Kidney capillary endothelial cell (primary cell): ENCODE results near the gene SHLD2.
"Not testable (repeated sequence)": the region's sequence is repeated elsewhere in the genome, so short reads cannot be mapped to it uniquely, and the experiment has no call there.

Experiments used
- DNase-seq: peaks from one replicate; pipeline ENCODE4 v3.0.0-alpha.2; 2018; ENCODE audit warnings: low spot score

SHLD2 gene

GRCh38 chr10:87085537-87085936, 9.5 kb upstream of the SHLD2 start:
- DNase-seq, result no peak

- DNase-seq, result no peak
Measured at GRCh38 chr10:87089746-87090145, 5.3 kb upstream of the SHLD2 start.

GRCh38 chr10:87090779-87091178, 4.2 kb upstream of the SHLD2 start:
- no peak for DNase-seq

GRCh38 chr10:87092376-87092860, 2.6 kb upstream of the SHLD2 start:
- no peak for DNase-seq

GRCh38 chr10:87092861-87093631, 2.0 kb upstream of the SHLD2 start:
- DNase-seq, result no peak

- DNase-seq, result no peak
Measured at GRCh38 chr10:87093632-87094372, 1.2 kb upstream of the SHLD2 start.

- peak; percentile 90 for DNase-seq
Measured at GRCh38 chr10:87095236-87095945, 385 bp downstream of the SHLD2 start.

- DNase-seq, result no peak
Measured at GRCh38 chr10:87101996-87102395, 7.0 kb downstream of the SHLD2 start.

- not testable (repeated sequence) for DNase-seq
Measured at GRCh38 chr10:87104727-87105126, 9.7 kb downstream of the SHLD2 start.

GRCh38 chr10:87105446-87106124, 10.6 kb downstream of the SHLD2 start:
- no peak for DNase-seq

- DNase-seq, result not testable (repeated sequence)
Measured at GRCh38 chr10:87118122-87118521, 23.1 kb downstream of the SHLD2 start.

GRCh38 chr10:87119029-87119428, 24.0 kb downstream of the SHLD2 start:
- DNase-seq, result not testable (repeated sequence)

GRCh38 chr10:87123351-87123750, 28.3 kb downstream of the SHLD2 start:
- not testable (repeated sequence) for DNase-seq

- not testable (repeated sequence) for DNase-seq
Measured at GRCh38 chr10:87127048-87127447, 32.0 kb downstream of the SHLD2 start.

GRCh38 chr10:87127607-87128156, 32.7 kb downstream of the SHLD2 start:
- DNase-seq, result not testable (repeated sequence)

- DNase-seq, result not testable (repeated sequence)
Measured at GRCh38 chr10:87132176-87132575, 37.2 kb downstream of the SHLD2 start.

GRCh38 chr10:87133936-87134335, 38.9 kb downstream of the SHLD2 start:
- DNase-seq, result not testable (repeated sequence)

- DNase-seq, result not testable (repeated sequence)
Measured at GRCh38 chr10:87134440-87134839, 39.4 kb downstream of the SHLD2 start.

GRCh38 chr10:87137478-87137877, 42.5 kb downstream of the SHLD2 start:
- not testable (repeated sequence) for DNase-seq

GRCh38 chr10:87142230-87143108, 47.5 kb downstream of the SHLD2 start:
- not testable (repeated sequence) for DNase-seq

- DNase-seq, result not testable (repeated sequence)
Measured at GRCh38 chr10:87143109-87143418, 48.1 kb downstream of the SHLD2 start.
